ENCODE data around the gene DOCK6. TPM values are rescaled to one million over a fixed set of nuclear protein-coding genes. Genes with fewer than 3 reads are reported as not detected.

DOCK6 gene
- total and polyA plus RNA-seq, 2 of the 13 experiments (the other 11 are each of a cell fraction or from before 2014, with no cell fraction given) = 5.4 to 38.1 TPM

GRCh38 chr19:11197291-11198174 lies 64.8 kb downstream of the DOCK6 start, which contains the start of gene KANK2 (continued):
- TF ChIP-seq EEA1 (CRISPR knock-in tag; IDR thresholded peaks at IDR 0.05; ENCODE audit: borderline replicate concordance) (no peak), HOXA3 (CRISPR knock-in tag; IDR thresholded peaks at IDR 0.05) (peak; percentile 52; the same call in 1 of the 2 replicates), KAT8 (CRISPR knock-in tag; IDR thresholded peaks at IDR 0.05) (0 out of 2 replicates have a peak, but pooled peaks have one; percentile 40), ZBED4 (CRISPR knock-in tag; IDR thresholded peaks at IDR 0.05; ENCODE audit: borderline replicate concordance) (peak; percentile 15; the same call in 1 of the 2 replicates), ZBTB33 (CRISPR knock-in tag; IDR thresholded peaks at IDR 0.05) (0 out of 2 replicates have a peak, but pooled peaks have one; percentile 36), KDM6A (CRISPR knock-in tag; IDR thresholded peaks at IDR 0.05; ENCODE audit: low read depth) (no peak), ZNF841 (CRISPR knock-in tag; IDR thresholded peaks at IDR 0.05; ENCODE audit: borderline replicate concordance) (no peak), GABPA (IDR thresholded peaks at IDR 0.05; ENCODE audit: low read depth, low read length) (no peak), GABPA (CRISPR knock-in tag; IDR thresholded peaks at IDR 0.05; ENCODE audit: low read depth) (no peak), AGO2 (optimal IDR thresholded peaks at IDR 0.05; ENCODE audit: low read depth, low read length) (peak; percentile 37), ZXDC (CRISPR knock-in tag; IDR thresholded peaks at IDR 0.05) (no peak), NCOA5 (CRISPR knock-in tag; IDR thresholded peaks at IDR 0.05) (no peak), ZSCAN20 (CRISPR knock-in tag; IDR thresholded peaks at IDR 0.05; ENCODE audit: borderline replicate concordance) (no peak), FOXA1 (IDR thresholded peaks at IDR 0.05) (no peak), FOXA1 (CRISPR knock-in tag; IDR thresholded peaks at IDR 0.05) (peak; percentile 24; the same call in 1 of the 2 replicates), ZBTB4 (CRISPR knock-in tag; IDR thresholded peaks at IDR 0.05; ENCODE audit: borderline replicate concordance) (no peak), ZNF724P (CRISPR knock-in tag; IDR thresholded peaks at IDR 0.05; ENCODE audit: borderline replicate concordance) (no peak), ZNF644 (CRISPR knock-in tag; IDR thresholded peaks at IDR 0.05; ENCODE audit: low read depth) (no peak)

Measured in HepG2 (cell line).